ENCODE data around the gene FHIT. TPM values are rescaled to one million over a fixed set of nuclear protein-coding genes. Genes with fewer than 3 reads are reported as not detected.

The FHIT gene
- total and polyA plus RNA-seq, 2 of the 4 experiments (the other 2 are of a cell fraction), result 0.07 TPM; not detected in 1

DNA sequence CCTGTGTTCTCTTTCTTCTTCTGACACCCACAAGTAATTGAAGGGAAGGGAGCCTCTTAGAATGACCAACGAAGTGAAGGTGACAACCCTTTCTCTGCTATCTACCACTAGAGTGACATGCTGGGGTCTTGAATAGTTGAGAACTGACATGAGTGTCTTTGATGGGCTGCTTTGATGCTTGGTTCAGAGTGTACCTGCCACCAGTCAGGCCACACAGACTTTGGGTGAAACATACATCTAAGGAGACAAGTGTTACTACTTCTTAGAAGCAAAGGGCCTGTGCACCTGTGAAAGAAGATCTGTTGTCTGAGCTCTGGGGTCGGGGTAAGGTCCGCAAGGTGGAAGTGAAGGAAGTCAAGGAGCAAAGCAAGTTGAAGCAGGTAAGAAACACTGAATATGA is 1160.7 kb downstream of the FHIT start:
- ATAC-seq (ENCODE audit: low read depth), result no peak
- Histone ChIP-seq H3K4me1 (ENCODE audit: control insufficient read depth, insufficient read depth, low read length) (no peaks in the 10 kb centered on the region; the same call in 1 of the 2 replicates), H3K23ac (ENCODE audit: low read depth, low read length) (no peak overlapping the region), H3K9me1 (ENCODE audit: insufficient read depth, low read length) (no peaks in the 10 kb centered on the region), H2BK5ac (ENCODE audit: low read depth, low read length, poor library complexity, severe bottlenecking) (no peak overlapping the region), H4K91ac (ENCODE audit: insufficient read depth, low read depth, low read length) (no peak overlapping the region), H2AK9ac (replicated peaks; ENCODE audit: low read depth, low read length, poor library complexity) (no peak overlapping the region), H3K27me3 (ENCODE audit: control insufficient read depth, insufficient read depth, low read length) (no peaks in the 10 kb centered on the region), H2BK15ac (ENCODE audit: low read depth, low read length) (no peak overlapping the region), H4K8ac (ENCODE audit: low read depth in 2 of 2, low read length in 2 of 2) (no peak overlapping the region), H3K56ac (ENCODE audit: extremely low read depth, insufficient read depth, low read length) (no peak overlapping the region), H3K27ac (ENCODE audit: insufficient read depth, low read length) (no peak overlapping the region), H3K4me3 (ENCODE audit: insufficient read depth, low read depth, low read length) (no peak overlapping the region), H3K4me2 (ENCODE audit: low read depth, low read length) (no peak overlapping the region), H4K20me1 (ENCODE audit: insufficient read depth, low read length) (no peaks in the 10 kb centered on the region), H2BK20ac (ENCODE audit: low read depth, low read length) (no peak overlapping the region), H3K9me3 (ENCODE audit: control insufficient read depth, insufficient read depth, low read length) (peaks cover 4% of the 10 kb centered on the region), H3K18ac (ENCODE audit: low read depth, low read length) (no peak overlapping the region), H3K79me1 (ENCODE audit: low read depth in 1 of 2, low read length in 2 of 2) (no peaks in the 10 kb centered on the region), H4K5ac (ENCODE audit: low read depth, low read length) (no peak overlapping the region), H3K4ac (ENCODE audit: low read depth, low read length) (no peak overlapping the region), H2AK5ac (ENCODE audit: low read depth, low read length) (no peak overlapping the region), H2BK120ac (ENCODE audit: low read depth, low read length) (no peak overlapping the region), H3K9ac (ENCODE audit: low read depth, low read length) (no peak overlapping the region), H2AFZ (replicated peaks; ENCODE audit: low read length, poor library complexity) (no peak overlapping the region), H3K14ac (replicated peaks; ENCODE audit: low read depth, low read length) (no peak overlapping the region), H3K36me3 (ENCODE audit: control insufficient read depth, insufficient read depth, low read length) (no peaks in the 10 kb centered on the region)
- dilution Hi-C loops (cut with HindIII; ENCODE audit: low sequenced_read_pairs, unreplicated experiment), result no loop called here
- intact Hi-C loops (cut with micrococcal nuclease), result no loop called here
- POLR2A ChIA-PET (ENCODE audit: unreplicated experiment), result no interaction called here
- CTCF ChIA-PET, result no interaction called here
- no TSS peak for BruUV-seq (replicated peaks)
- in situ Hi-C loops (cut with MboI; ENCODE audit: low sequenced_read_pairs), result no loop called here
- DNase-seq, result no peak
- TF ChIP-seq POLR2A (IDR thresholded peaks at IDR 0.05; ENCODE audit: low read depth, low read length) (no peak), MAZ (IDR thresholded peaks at IDR 0.05; ENCODE audit: borderline replicate concordance, low read depth, low read length) (no peak), RFX5 (IDR thresholded peaks at IDR 0.05; ENCODE audit: low read depth, low read length) (no peak), CHD1 (IDR thresholded peaks at IDR 0.05; ENCODE audit: low read depth, low read length) (no peak), BHLHE40 (IDR thresholded peaks at IDR 0.05; ENCODE audit: low read depth, low read length) (no peak), RCOR1 (IDR thresholded peaks at IDR 0.05; ENCODE audit: insufficient replicate concordance, low read length) (no peak), MAFK (IDR thresholded peaks at IDR 0.05; ENCODE audit: low read depth, low read length) (no peak), NFE2L2 (IDR thresholded peaks at IDR 0.05; ENCODE audit: low read depth, low read length) (no peak)
- TF ChIP-seq, protein P1, sequence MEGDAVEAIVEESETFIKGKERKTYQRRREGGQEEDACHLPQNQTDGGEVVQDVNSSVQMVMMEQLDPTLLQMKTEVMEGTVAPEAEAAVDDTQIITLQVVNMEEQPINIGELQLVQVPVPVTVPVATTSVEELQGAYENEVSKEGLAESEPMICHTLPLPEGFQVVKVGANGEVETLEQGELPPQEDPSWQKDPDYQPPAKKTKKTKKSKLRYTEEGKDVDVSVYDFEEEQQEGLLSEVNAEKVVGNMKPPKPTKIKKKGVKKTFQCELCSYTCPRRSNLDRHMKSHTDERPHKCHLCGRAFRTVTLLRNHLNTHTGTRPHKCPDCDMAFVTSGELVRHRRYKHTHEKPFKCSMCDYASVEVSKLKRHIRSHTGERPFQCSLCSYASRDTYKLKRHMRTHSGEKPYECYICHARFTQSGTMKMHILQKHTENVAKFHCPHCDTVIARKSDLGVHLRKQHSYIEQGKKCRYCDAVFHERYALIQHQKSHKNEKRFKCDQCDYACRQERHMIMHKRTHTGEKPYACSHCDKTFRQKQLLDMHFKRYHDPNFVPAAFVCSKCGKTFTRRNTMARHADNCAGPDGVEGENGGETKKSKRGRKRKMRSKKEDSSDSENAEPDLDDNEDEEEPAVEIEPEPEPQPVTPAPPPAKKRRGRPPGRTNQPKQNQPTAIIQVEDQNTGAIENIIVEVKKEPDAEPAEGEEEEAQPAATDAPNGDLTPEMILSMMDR (conservative IDR thresholded peaks at IDR 0.05; ENCODE audit: low read depth, low read length), result no peak
- no CpG with 5 or more reads among the region's 3 CpGs for WGBS, 2 experiments (ENCODE audit: extremely low coverage in 2 of 2, insufficient read length in 1 of 2)
